Aorta (tissue), 5 donors: ENCODE results near the gene SKI. TPM values are rescaled to one million over a fixed set of nuclear protein-coding genes. Genes with fewer than 3 reads are reported as not detected.
A peak's percentile ranks its signal among the peaks of the same experiment; 100 is the strongest.

ENCODE experiments used
- ATAC-seq: fragments of 200-7000 bp; cut with Tn5 transposase; one replicate; pipeline ENCODE4 v1.9.1; 2022; ENCODE audit warnings: moderate library complexity; ENCODE audit not compliant: low FRiP score
- DNase-seq, 2 donors: peaks; one replicate each; pipeline ENCODE4 v3.0.0-alpha.2; 2020
- H3K27ac ChIP-seq, 2 donors: one replicate each; pipeline ENCODE4 v1.5.1; 2013; ENCODE audit warnings: low read length in 2 of 2, mild to moderate bottlenecking in 2 of 2, moderate library complexity in 2 of 2, control low read depth in 1 of 2, inconsistent platforms in 1 of 2, low read depth in 1 of 2
- H3K27me3 ChIP-seq, 2 donors: one replicate each; pipeline ENCODE4 v1.6.1; 2013; ENCODE audit warnings: control low read depth in 1 of 2, low read length in 1 of 2, mild to moderate bottlenecking in 1 of 2, moderate library complexity in 1 of 2; ENCODE audit not compliant: insufficient read depth in 2 of 2, control insufficient read depth in 1 of 2
- H3K36me3 ChIP-seq, 2 donors: one replicate each; pipeline ENCODE4 v1.6.1; 2013; ENCODE audit warnings: control low read depth in 1 of 2, low read length in 1 of 2, mild to moderate bottlenecking in 1 of 2; ENCODE audit not compliant: insufficient read depth in 2 of 2, control insufficient read depth in 1 of 2
- H3K4me1 ChIP-seq, 2 donors: one replicate each; pipeline ENCODE4 v1.6.1; 2013; ENCODE audit warnings: low read length in 2 of 2, control low read depth in 1 of 2, mild to moderate bottlenecking in 1 of 2, moderate library complexity in 1 of 2; ENCODE audit not compliant: insufficient read depth in 2 of 2, control insufficient read depth in 1 of 2
- H3K4me3 ChIP-seq, 2 donors: one replicate each; pipeline ENCODE4 v1.5.1; 2013; ENCODE audit warnings: low read length in 2 of 2, control low read depth in 1 of 2, mild to moderate bottlenecking in 1 of 2
- H3K9me3 ChIP-seq: one replicate; pipeline ENCODE4 v1.6.1; 2013; ENCODE audit warnings: mild to moderate bottlenecking, low read length; ENCODE audit not compliant: control insufficient read depth
- WGBS, 2 donors: extraction: QIAGEN DNeasy Blood & Tissue Kit; methylation state at CpG; one replicate each; pipeline ENCODE4 v1.1.7; 2013; 5-methylcytosine and 5-hydroxymethylcytosine counted together
- intact Hi-C, 2 donors: fragments of 100-400 bp; cut with DNase I; formaldehyde crosslinking; loops; one replicate each; pipeline versions ENCODE4 v1.14.2 to v1.15.0; 2022
- polyA plus RNA-seq, 2 donors: library from polyadenylated mRNA; stranded (reverse); fragments of 200-250 nt; gene quantifications; one replicate each; pipeline ENCODE4 v1.2.3, GENCODE V29; 2013
- total RNA-seq, 2 donors: library from RNA; stranded (reverse); fragmentation: NEBNext Ultra II Directional; extraction: Animal tissue kit (Norgen Biotek cat#: 25700); gene quantifications; one replicate each; pipeline ENCODE4 v1.2.1, GENCODE V29; 2021
- donor health status: healthy with polysubstance abuse.
- donor health status: Bipolar disorder and iron deficiency.
- donor health status: DM: no; HTN: no; CAD: no.
- donor health status: DM: no; HTN: no; CAD: no.
- donor health status: DM: yes; HTN: yes; CAD: no.

The SKI gene
- total and polyA plus RNA-seq, 4 donors = 20.7 to 129 (median 74.1) TPM

DNA sequence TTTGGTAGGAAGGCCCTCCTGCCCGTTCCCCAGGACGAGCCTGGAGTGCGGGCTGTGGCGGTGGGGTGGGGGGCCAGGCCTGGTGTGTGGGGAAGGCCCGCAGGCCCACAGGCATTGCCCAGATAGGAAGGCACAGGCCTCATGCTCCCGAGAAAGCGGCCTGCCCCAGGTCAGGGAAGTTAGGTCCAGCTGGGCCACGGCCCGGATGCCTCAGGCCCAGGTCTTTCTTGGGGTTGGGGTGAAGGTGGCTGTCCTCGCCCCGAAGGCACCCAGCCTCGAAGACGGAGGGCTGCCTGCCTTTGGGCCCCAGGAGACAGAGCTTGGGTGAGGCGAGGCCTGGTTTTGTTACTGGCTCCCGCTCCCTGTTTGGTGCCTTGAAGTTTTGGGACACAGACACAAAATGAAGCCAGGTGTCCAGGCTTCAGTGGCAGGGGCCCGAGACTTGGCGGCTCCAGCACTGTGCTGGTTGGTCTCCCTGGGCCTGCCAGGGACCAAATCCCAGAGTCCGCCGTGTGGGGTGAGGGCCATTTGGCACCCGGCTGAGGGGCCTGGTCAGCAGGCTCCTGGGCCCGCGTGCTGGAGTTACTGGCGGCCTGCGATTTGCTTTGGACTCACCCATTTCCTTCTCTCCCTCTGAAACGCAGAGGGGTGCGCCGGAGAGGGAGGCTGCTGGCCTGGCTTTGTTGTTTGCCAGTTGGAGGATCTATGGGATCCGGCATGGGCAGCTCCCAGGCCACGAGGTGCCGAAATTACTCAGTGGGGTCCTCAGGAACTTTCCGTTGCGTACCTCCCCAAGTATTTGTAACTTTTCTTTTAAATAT, 2.0 kb downstream of the SKI start:
- no peaks in the 10 kb centered on the region for H3K9me3 ChIP-seq
- peak; percentile 71 to 85 for DNase-seq
- intact Hi-C loops = loop anchor here (2.0 to 5.0 kb wide), 4 partner anchors 25 to 82 kb away; no protein-coding TSS in a partner anchor
- 1 to 3% methylated on average over 32 of the region's 32 CpGs for WGBS, 2 donors
- H3K36me3 ChIP-seq = no peaks in the 10 kb centered on the region
- H3K4me1 ChIP-seq = peaks cover 0 to 3% of the 10 kb centered on the region in 2 donors
- H3K27me3 ChIP-seq = no peaks in the 10 kb centered on the region
- peak overlapping the region; percentile 93 for H3K4me3 ChIP-seq
- no peak for ATAC-seq
- H3K27ac ChIP-seq = peak overlapping the region; percentile 14 to 80

DNA sequence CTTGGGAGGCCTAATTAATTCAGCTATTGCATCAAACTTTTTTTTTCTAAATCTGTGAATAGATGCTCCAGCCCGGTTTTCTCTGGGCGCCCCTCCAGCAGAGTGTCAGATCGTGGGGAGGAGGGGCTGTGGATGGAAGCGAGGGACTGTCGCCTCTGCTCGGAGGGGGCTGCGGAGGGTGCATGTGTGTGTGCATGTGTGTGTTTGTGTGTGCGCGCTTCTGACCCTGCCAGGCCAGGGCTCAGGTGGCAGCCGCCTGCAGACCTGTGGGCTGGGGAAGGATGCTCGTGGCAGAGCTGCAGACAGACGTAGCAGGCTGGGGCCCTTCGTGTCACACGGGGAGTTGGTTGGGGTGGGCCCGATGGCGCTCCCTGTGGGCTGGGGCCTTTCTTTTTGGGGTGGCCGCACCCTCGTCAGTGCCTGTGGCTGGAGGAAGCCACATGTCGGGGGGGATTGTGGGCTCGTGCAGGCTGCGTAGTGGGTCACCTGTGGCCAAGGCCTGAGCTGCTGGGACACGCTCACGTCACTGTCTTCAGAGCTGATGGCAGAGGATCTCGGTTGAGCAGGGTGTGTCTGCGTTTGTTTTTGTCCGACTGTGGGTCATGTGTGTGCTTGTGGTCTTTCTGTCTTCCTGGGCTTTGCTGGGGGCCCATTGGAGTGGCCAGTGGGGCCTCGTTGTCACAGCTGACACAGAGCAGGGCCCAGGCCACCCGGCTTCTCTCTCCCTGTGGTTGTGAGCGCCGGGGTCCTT, 2.8 kb downstream of the SKI start:
- ATAC-seq (no peak), DNase-seq (peak; percentile 53 to 78)
- Histone ChIP-seq H3K27me3 (no peaks in the 10 kb centered on the region), H3K4me3 (peak overlapping the region; percentile 93), H3K9me3 (no peaks in the 10 kb centered on the region), H3K4me1 (peaks cover 0 to 6% of the 10 kb centered on the region in 2 donors), H3K27ac (peak overlapping the region in 1 of 2 donors; percentile 81), H3K36me3 (no peaks in the 10 kb centered on the region)
- intact Hi-C loops = loop anchor here (5.0 kb wide), 3 partner anchors 46 to 81 kb away; no protein-coding TSS in a partner anchor
- 1 to 2% methylated on average over 30 of the region's 30 CpGs for WGBS, 2 donors

DNA sequence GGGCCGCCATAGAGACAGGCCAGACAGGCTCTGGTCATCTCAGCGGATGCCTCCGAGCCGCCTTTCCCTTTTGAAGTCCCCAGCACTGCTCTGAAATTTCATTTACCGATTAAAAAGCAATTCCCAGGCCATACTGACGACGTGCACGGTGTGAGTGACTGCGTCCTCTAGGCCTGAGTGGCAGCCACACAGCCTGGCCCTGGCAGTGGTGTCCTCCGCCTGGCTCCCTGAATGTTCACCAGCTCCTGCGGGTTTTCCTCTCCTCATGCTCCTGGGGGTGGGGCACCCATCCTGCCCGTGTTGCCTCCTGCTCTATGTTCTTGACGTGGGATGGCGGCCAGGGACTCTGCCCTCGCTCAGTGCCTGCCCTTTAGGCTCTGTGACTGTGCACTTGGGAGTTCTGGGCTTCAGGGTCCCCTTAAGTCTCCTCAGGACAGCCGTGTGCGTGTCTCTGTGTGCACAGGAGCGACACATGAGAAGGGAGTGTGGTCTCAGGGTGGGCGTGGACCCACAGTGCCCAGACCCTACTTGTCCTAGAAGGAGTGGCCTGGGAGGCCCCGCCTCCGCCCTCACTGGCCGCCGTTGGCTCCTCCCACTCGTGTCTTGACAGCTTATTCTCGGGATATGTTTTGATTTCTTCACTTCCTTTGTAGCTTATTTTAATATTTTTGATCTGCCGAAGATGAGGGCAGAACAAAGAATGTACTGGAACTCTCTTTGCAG, 3.6 kb downstream of the SKI start:
- Histone ChIP-seq H3K36me3 (no peaks in the 10 kb centered on the region), H3K4me3 (peak overlapping the region; percentile 93), H3K4me1 (peaks cover 0 to 6% of the 10 kb centered on the region in 2 donors), H3K27me3 (no peaks in the 10 kb centered on the region), H3K9me3 (no peaks in the 10 kb centered on the region), H3K27ac (peak overlapping the region in 1 of 2 donors; percentile 82)
- WGBS, 2 donors = 2% methylated on average over 26 of the region's 26 CpGs
- ATAC-seq (peak; percentile 56), DNase-seq (peak; percentile 93 to 95)
- intact Hi-C loops = loop anchor here (5.0 kb wide), 3 partner anchors 46 to 81 kb away; no protein-coding TSS in a partner anchor

DNA sequence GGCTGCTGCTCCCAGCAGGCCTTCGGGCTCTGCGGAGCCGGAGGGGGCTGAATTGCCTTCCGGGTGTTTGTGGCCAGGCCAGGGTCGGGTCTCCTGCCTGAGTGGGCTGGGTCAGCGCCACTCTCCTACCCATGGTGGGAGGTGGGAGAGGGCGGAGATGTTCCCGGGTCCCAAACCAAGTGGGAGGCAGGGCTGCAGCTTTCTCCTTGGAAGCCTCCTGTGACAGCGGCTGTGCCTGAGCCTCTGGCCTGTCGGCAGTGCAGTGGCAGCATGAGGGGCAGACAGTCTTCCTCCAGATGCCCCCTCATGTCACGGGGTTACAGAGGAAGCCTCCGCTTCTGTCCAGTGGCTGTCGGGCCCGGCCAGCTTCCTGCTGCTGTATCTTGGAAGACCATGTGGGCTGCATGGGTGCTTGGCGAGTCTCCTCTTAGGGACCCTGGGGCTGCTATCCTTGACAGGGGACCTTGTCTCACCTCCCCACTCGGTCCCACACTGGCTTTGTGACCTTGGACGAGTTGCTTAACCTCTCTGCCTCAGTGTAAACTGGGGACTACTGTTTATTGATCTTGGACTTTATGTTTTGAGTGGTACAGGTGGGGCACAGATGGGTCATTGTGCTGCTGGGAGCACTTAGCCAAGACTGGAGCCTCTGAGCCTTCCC, 4.3 kb downstream of the SKI start:
- ATAC-seq = no peak
- Histone ChIP-seq H3K27me3 (no peaks in the 10 kb centered on the region), H3K27ac (peak overlapping the region; percentile 24 to 82), H3K36me3 (no peaks in the 10 kb centered on the region), H3K4me1 (peaks cover 0 to 6% of the 10 kb centered on the region in 2 donors), H3K9me3 (no peaks in the 10 kb centered on the region), H3K4me3 (peak overlapping the region; percentile 24 to 38)
- intact Hi-C loops = loop anchor here (5.0 kb wide), 3 partner anchors 45 to 80 kb away; no protein-coding TSS in a partner anchor
- WGBS, 2 donors = 4 to 6% methylated on average over 17 of the region's 17 CpGs
- DNase-seq = peak; percentile 72 to 76

DNA sequence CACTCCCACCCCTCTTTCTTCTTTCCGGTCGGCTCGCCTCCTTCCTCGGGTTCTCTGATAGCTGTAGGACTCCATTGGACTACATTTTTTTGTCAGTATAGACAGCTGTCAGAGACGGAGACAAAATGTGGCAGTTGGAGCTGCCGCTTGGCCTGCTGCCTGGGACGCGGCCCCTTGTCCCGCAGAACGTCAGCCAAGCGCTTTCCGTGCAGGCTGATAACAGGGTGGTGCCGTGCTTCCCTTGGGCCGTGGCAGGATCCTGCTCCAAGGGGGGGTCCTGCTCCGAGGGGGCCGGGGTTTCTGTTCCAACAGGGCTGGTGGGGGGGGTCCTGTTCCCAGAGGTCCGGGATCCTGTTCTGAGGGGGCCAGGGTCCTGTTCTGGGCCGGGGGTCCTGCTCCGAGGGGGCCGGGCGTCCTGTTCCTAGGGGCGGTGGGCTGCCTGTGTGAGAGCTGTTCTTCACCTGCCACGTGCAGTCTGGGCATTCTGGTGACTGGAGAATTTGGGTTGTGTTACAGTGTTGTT, 4.9 kb downstream of the SKI start:
- 25 to 32% methylated on average over 23 of the region's 23 CpGs for WGBS, 2 donors
- Histone ChIP-seq H3K4me1 (peaks cover 0 to 6% of the 10 kb centered on the region in 2 donors), H3K36me3 (no peaks in the 10 kb centered on the region), H3K9me3 (no peaks in the 10 kb centered on the region), H3K27me3 (no peaks in the 10 kb centered on the region), H3K4me3 (peak overlapping the region in 1 of 2 donors; percentile 38), H3K27ac (peak overlapping the region; percentile 54 to 82)
- ATAC-seq = no peak
- DNase-seq = peak in 1 of 2 donors; percentile 55
- intact Hi-C loops = loop anchor here (5.0 kb wide), 3 partner anchors 44 to 79 kb away; no protein-coding TSS in a partner anchor

DNA sequence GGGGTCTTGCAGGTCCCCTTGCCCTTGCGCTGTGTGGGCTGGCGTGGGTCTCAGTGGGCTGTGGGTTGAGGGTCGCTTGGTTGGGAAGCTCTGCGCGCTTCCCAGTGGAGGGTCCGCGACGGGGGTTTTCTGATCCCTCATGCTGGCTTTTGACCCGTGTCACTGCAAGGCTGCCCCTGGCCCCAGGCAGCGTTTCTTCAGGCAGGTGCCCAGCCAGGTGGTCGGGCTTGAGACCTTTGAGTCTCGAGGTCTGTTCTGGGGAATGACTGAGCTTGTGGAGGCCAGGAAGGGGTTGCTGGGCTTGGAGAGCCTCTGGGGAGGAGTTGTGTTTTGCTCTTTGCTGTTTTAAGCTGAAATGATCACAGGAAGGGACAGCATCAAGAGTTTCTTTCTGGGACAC, 5.3 kb downstream of the SKI start:
- Histone ChIP-seq H3K27me3 (no peaks in the 10 kb centered on the region), H3K4me3 (no peak overlapping the region), H3K36me3 (no peaks in the 10 kb centered on the region), H3K4me1 (peaks cover 0 to 6% of the 10 kb centered on the region in 2 donors), H3K9me3 (no peaks in the 10 kb centered on the region), H3K27ac (peak overlapping the region; percentile 54 to 82)
- peak in 1 of 2 donors; percentile 51 for DNase-seq
- no peak for ATAC-seq
- 50 to 56% methylated on average over 11 to 12 of the region's 12 CpGs for WGBS, 2 donors
- intact Hi-C loops = loop anchor here (5.0 kb wide), 3 partner anchors 44 to 79 kb away; no protein-coding TSS in a partner anchor

DNA sequence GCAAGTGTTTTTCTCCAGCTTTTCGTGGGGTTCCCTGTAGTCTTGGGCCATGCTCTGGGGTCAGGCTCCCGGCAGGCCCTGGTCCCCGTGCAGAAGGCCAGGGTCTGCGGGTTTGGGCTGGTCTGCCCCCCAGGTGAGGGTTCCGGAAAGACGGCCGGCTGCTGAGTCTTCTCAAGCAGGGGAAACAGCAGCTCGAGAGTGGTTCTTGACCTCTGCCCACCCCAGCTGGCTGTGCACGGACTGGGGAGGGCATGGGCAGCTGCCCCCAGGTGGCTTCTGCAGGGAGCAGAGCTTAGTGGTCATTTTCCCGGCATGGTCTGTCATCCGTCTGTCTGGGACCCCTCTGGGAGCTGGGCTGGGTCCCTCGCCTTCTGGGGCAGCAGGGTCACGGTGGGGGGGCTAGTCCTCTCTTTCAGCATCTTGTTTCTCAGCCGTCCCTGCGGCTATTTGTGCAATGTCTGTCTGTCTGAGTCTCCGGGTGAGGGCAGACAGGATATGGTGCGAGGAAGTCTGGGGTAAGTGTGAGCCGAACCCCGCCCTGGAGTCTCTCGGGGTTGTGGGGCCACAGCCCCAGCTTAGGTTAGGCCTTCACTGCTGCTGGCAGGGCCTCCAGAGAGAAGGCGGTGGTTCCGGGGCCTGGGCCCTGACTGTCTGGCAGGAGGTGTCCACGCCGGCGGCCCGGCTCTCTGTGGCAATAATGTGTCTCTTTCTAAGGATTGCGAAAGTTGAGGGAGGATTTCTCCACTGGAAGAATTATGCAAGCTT, 6.1 kb downstream of the SKI start:
- peaks cover 0 to 6% of the 10 kb centered on the region in 2 donors for H3K4me1 ChIP-seq
- intact Hi-C loops = loop anchor here (5.0 kb wide), 3 partner anchors 43 to 78 kb away; no protein-coding TSS in a partner anchor

More for the DNA sequence above, 6.1 kb downstream of the SKI start:
- Histone ChIP-seq H3K27ac (peak overlapping the region; percentile 58 to 82), H3K9me3 (no peaks in the 10 kb centered on the region), H3K36me3 (no peaks in the 10 kb centered on the region), H3K4me3 (peak overlapping the region in 1 of 2 donors; percentile 4), H3K27me3 (no peaks in the 10 kb centered on the region)
- peak; percentile 77 for ATAC-seq
- peak; percentile 95 to 96 for DNase-seq
- WGBS, 2 donors = 4% methylated on average over 27 of the region's 27 CpGs
